Upper lobe of left lung (tissue), 6 donors: Measurements from ENCODE around the gene UNC13D. TPM values are rescaled to one million over a fixed set of nuclear protein-coding genes. Genes with fewer than 3 reads are reported as not detected.

Source experiments
- ATAC-seq, 2 donors: fragments of 200-7000 bp; cut with Tn5 transposase; one replicate each; pipeline ENCODE4 v1.9.1; 2022; ENCODE audit warnings: mild to moderate bottlenecking in 2 of 2, moderate library complexity in 2 of 2; ENCODE audit not compliant: low FRiP score in 2 of 2
- DNase-seq, 2 donors: peaks; one replicate each; pipeline ENCODE4 v3.0.0-alpha.2; 2019 to 2020
- H3K27ac ChIP-seq, 4 donors: fragments of 200-600 bp; sonication (generic); one replicate each; pipeline ENCODE4 v1.5.1; 2016 to 2019
- H3K27me3 ChIP-seq, 4 donors: fragments of 200-600 bp; sonication (generic); one replicate each; pipeline ENCODE4 v1.5.1; 2017 to 2019
- H3K36me3 ChIP-seq, 4 donors: fragments of 200-600 bp; sonication (generic); one replicate each; pipeline ENCODE4 v1.5.1; 2016 to 2019
- H3K4me1 ChIP-seq, 4 donors: fragments of 200-600 bp; sonication (generic); one replicate each; pipeline ENCODE4 v1.5.1; 2018 to 2019
- H3K4me3 ChIP-seq, 4 donors: fragments of 200-600 bp; sonication (generic); one replicate each; pipeline ENCODE4 v1.5.1; 2017 to 2019; ENCODE audit warnings: mild to moderate bottlenecking in 2 of 4, moderate library complexity in 1 of 4
- H3K9me3 ChIP-seq, 4 donors: fragments of 200-600 bp; sonication (generic); one replicate each; pipeline ENCODE4 v1.5.1; 2018 to 2019
- EP300 ChIP-seq, 4 donors: sonication (generic); formaldehyde crosslinking; IDR thresholded peaks; one replicate each; pipeline ENCODE4 v1.5.1; 2017; ENCODE audit warnings: antibody characterized with exemption in 4 of 4, control low read depth in 2 of 4
- POLR2A ChIP-seq, 4 donors: fragments of 450-650 bp; IDR thresholded peaks; one replicate each; pipeline ENCODE4 v1.5.1; 2016 to 2017; ENCODE audit warnings: antibody characterized with exemption in 4 of 4, mild to moderate bottlenecking in 2 of 4
- POLR2AphosphoS5 ChIP-seq, 2 donors: sonication (generic); formaldehyde crosslinking; IDR thresholded peaks; one replicate each; pipeline ENCODE4 v1.5.1; 2017; ENCODE audit warnings: antibody characterized with exemption in 2 of 2
- WGBS, 2 donors: methylation state at CpG; one replicate each; pipeline ENCODE4 v1.1.5; 2017 to 2018; 5-methylcytosine and 5-hydroxymethylcytosine counted together
- total RNA-seq, 6 donors: library from RNA; depleted of rRNA in 4 of 6; stranded (reverse); fragments of >200 nt in 4 of 6; gene quantifications; one replicate each; pipeline versions ENCODE4 v1.1.0 to v1.2.1, GENCODE V29; 2016 to 2021
- TF ChIP-seq, protein P1 (sequence below), 6 experiments: fragments of 450-650 bp in 4 of 6; fragments of 200-600 bp in 2 of 6; sonication (generic) in 2 of 6; IDR thresholded peaks; one replicate each; pipeline ENCODE4 v1.5.1; 2016 to 2019; ENCODE audit warnings: antibody characterized with exemption in 6 of 6
- donor health status: DM: no; HTN: no; CAD: no; lungs with moderate emphysema.
- donor health status: DM: no; HTN: yes; CAD: no; lungs with severe emphysema.

UNC13D gene
- total RNA-seq, 6 donors from 2014 or later: 38.0 to 243 (median 123) TPM

DNA sequence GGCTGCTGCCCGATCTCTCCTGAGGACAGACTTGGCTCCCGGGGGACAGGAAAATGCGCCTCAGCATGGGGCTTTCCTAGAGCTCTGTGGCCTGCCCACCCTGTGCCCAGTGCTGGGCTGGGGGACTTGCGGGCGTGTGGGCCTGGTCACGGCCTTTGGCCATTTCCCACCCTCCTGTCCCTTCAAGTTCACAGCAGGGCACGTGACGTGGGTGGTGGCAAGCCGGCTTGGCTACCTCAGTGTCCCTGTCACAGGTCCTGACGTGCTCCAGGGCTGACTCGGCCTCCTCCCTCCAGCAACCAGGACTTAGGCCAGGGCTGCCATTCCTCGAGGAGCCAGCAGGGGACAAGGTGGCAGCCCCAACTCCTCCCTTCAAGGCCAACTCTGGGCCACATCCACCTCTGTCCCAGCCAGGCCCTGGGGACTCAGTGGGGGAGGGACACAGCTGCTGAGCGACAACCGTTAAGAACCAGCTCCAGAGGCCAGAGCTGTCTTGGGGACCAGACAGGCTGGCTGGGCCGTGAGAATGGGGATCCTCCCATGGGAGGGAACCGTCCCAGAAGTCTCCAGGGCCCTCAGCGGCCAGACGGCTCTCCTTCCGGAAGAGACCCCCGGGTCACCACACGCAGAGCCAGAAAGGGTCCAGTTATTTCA lies 981 bp upstream of the UNC13D start:
- no peaks in the 10 kb centered on the region for H3K27me3 ChIP-seq
- H3K27ac ChIP-seq: peak overlapping the region; percentile 88 to 96 (median 94)
- H3K36me3 ChIP-seq: peaks cover 23 to 56% (median 43%) of the 10 kb centered on the region in 4 donors
- H3K4me1 ChIP-seq: peaks cover 66 to 71% (median 69%) of the 10 kb centered on the region in 4 donors
- TF ChIP-seq POLR2AphosphoS5 (IDR thresholded peaks at IDR 0.05): peak; percentile 22 to 36
- TF ChIP-seq EP300 (IDR thresholded peaks at IDR 0.05): no peak
- peak in 3 of 4 donors; percentile 9 to 61 (median 13) for TF ChIP-seq POLR2A (IDR thresholded peaks at IDR 0.05)
- TF ChIP-seq, protein P1, sequence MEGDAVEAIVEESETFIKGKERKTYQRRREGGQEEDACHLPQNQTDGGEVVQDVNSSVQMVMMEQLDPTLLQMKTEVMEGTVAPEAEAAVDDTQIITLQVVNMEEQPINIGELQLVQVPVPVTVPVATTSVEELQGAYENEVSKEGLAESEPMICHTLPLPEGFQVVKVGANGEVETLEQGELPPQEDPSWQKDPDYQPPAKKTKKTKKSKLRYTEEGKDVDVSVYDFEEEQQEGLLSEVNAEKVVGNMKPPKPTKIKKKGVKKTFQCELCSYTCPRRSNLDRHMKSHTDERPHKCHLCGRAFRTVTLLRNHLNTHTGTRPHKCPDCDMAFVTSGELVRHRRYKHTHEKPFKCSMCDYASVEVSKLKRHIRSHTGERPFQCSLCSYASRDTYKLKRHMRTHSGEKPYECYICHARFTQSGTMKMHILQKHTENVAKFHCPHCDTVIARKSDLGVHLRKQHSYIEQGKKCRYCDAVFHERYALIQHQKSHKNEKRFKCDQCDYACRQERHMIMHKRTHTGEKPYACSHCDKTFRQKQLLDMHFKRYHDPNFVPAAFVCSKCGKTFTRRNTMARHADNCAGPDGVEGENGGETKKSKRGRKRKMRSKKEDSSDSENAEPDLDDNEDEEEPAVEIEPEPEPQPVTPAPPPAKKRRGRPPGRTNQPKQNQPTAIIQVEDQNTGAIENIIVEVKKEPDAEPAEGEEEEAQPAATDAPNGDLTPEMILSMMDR (IDR thresholded peaks at IDR 0.05): peak; percentile 86 to 99 (median 97)
- peak; percentile 85 to 94 for DNase-seq
- peak overlapping the region in 1 of 4 donors; percentile 50 for H3K4me3 ChIP-seq
- 23 to 27% methylated on average over 14 to 21 of the region's 21 CpGs for WGBS, 2 donors
- no peaks in the 10 kb centered on the region for H3K9me3 ChIP-seq
- peak; percentile 81 to 92 for ATAC-seq

DNA sequence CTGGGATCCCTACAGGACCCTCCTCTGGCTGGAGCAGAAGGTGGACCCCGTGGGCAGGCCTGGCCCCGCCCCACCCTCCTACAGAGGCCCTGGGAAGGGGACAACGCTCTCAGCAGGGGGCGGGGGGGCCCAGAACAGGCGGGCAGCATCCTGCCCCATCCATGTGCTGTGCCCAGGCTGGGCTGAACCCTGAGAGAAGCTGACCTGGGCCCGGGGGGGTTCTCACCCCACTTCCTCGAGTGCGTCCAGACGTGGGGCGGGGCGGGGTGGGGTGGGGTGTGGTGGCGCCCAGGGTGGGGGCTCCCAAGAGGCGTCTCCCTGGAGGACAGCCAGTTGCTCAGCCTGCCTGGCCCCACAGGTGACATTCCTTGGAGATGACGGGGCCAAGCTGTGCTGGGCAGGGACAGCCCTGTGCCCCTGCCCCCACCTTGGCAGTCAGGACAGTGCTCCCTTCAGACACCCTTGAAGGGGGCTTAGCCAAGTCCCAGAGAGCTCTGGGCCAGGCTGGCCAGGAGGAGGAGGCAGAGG lies 390 bp upstream of the UNC13D start:
- TF ChIP-seq, protein P1 (IDR thresholded peaks at IDR 0.05): no peak
- TF ChIP-seq POLR2A (IDR thresholded peaks at IDR 0.05): no peak
- peak in 2 of 4 donors; percentile 7 to 76 for TF ChIP-seq EP300 (IDR thresholded peaks at IDR 0.05)
- TF ChIP-seq POLR2AphosphoS5 (IDR thresholded peaks at IDR 0.05): peak; percentile 9 to 45
- H3K27me3 ChIP-seq: no peaks in the 10 kb centered on the region
- H3K4me1 ChIP-seq: peaks cover 63 to 68% (median 66%) of the 10 kb centered on the region in 4 donors
- DNase-seq (peak; percentile 89 to 91), ATAC-seq (peak; percentile 52 to 88)
- peaks cover 20 to 56% (median 42%) of the 10 kb centered on the region in 4 donors for H3K36me3 ChIP-seq
- peak overlapping the region; percentile 88 to 96 (median 94) for H3K27ac ChIP-seq
- peak overlapping the region in 3 of 4 donors; percentile 41 to 50 (median 49) for H3K4me3 ChIP-seq
- H3K9me3 ChIP-seq: no peaks in the 10 kb centered on the region
- 8% methylated on average over 9 of the region's 14 CpGs; no CpG with 5 or more reads in 1 of the 2 donors for WGBS, 2 donors

DNA sequence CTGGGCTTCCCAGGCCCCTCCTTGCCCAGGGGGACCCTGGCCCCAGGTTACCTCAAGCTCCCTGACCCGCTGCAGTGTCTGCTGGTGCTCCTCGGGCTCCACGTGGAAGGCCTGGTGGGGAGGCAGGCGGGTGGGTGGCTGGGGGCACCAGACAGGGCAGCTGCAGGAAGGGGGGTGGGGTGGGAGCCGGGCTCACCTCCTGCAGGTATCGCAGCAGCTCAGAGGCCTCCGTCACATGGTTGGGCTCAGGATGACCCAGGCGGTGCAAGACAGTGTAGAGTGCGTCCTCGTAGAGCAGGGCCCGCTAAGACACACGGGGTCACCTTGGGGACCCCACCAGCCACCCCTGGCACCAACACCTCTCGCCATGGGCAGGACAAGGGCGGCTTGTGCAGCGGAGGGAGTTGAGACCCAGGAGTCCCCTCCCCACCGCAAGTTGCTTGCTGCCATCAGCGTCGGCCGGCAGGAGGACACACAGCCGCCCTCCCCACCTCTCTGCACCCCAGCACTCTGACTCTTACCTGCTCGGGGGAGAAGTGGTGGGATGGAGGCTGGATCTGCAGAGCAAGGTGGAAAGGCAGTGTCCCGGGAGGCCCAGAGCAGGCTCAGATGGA lies 1.1 kb downstream of the UNC13D start:
- Histone ChIP-seq H3K36me3 (peaks cover 16 to 48% (median 31%) of the 10 kb centered on the region in 4 donors), H3K9me3 (no peaks in the 10 kb centered on the region), H3K27me3 (no peaks in the 10 kb centered on the region), H3K4me1 (peaks cover 48 to 54% (median 52%) of the 10 kb centered on the region in 4 donors), H3K27ac (peak overlapping the region; percentile 88 to 96 (median 94)), H3K4me3 (peak overlapping the region in 3 of 4 donors; percentile 41 to 50 (median 49))
- ATAC-seq (no peak), DNase-seq (no peak)
- TF ChIP-seq POLR2A (IDR thresholded peaks at IDR 0.05): no peak
- no peak for TF ChIP-seq EP300 (IDR thresholded peaks at IDR 0.05)
- TF ChIP-seq, protein P1 (IDR thresholded peaks at IDR 0.05): no peak
- TF ChIP-seq POLR2AphosphoS5 (IDR thresholded peaks at IDR 0.05): no peak
- 52 to 56% methylated on average over 4 to 20 of the region's 22 CpGs for WGBS, 2 donors

DNA sequence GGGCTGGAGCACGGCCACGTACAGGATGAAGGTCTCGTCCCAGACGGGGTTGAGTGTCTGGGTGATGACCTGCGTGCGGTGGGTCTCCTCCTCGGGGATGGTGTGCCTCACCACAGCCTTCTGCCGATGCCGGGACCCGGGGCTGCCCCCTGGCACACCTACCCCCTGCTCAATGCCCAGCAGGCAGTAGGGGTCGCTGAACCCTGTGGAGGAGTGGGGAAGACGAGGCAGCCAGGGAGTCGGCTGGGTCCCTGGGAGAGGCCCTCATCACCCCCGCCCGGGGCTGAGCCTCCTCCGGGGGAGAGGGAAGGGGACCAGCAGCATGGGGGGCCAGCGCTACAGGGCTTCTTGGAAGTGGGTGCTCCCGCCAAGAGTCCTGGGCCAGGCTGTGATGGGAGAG lies 1.8 kb downstream of the UNC13D start:
- Histone ChIP-seq H3K9me3 (no peaks in the 10 kb centered on the region), H3K27me3 (no peaks in the 10 kb centered on the region), H3K4me3 (peak overlapping the region in 2 of 4 donors; percentile 41 to 50), H3K27ac (peak overlapping the region in 3 of 4 donors; percentile 93 to 96 (median 95)), H3K36me3 (peaks cover 10 to 42% (median 28%) of the 10 kb centered on the region in 4 donors), H3K4me1 (peaks cover 41 to 47% (median 46%) of the 10 kb centered on the region in 4 donors)
- TF ChIP-seq, protein P1 (IDR thresholded peaks at IDR 0.05): no peak
- TF ChIP-seq EP300 (IDR thresholded peaks at IDR 0.05) (no peak), POLR2A (IDR thresholded peaks at IDR 0.05) (no peak), POLR2AphosphoS5 (IDR thresholded peaks at IDR 0.05) (no peak)
- WGBS, 2 donors: 87 to 92% methylated on average over 2 to 18 of the region's 18 CpGs
- DNase-seq: no peak
- ATAC-seq: no peak
